Measurements from ENCODE around the gene GRIK3. TPM values are rescaled to one million over a fixed set of nuclear protein-coding genes. Genes with fewer than 3 reads are reported as not detected.
"Not testable (repeated sequence)": the region's sequence is repeated elsewhere in the genome, so short reads cannot be mapped to it uniquely, and the experiment has no call there.

GRIK3 gene
- total and polyA plus RNA-seq, 12 donors = 0.09 to 3.1 (median 0.69) TPM

DNA sequence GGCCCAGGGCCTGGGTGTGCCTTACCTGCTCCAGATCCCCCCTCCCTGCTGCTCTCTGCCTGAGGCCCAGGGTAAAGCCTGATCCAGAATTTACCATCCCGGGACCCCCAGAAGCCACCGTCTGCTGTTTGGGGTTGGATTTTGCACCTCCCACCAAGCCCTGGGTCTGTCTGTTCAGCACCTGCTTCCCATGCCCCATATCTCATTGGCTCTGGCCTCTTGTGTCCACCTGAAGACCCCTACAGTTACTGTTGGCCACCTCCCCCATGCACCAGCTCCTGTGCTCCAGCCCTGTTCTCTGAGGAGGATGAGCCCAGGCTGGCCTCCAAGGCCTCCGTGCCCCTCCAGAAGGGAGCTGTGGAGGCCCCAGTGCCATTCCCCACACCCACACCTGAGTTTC, 113.9 kb downstream of the GRIK3 start:
- H3K4me3 ChIP-seq = no peak overlapping the region
- H3K36me3 ChIP-seq (replicated peaks in 1 of 2) = no peaks in the 10 kb centered on the region
- no peak overlapping the region for H3K27ac ChIP-seq
- WGBS, 4 donors = 67 to 93% (median 72%) methylated on average over 2 to 3 of the region's 3 CpGs
- no peaks in the 10 kb centered on the region for H3K9me3 ChIP-seq (replicated peaks in 1 of 3)
- no peaks in the 10 kb centered on the region for H3K4me1 ChIP-seq (replicated peaks in 1 of 2)
- intact Hi-C loops (cut with DNase I) = no loop called here
- no peak for TF ChIP-seq POLR2A (IDR thresholded peaks at IDR 0.05)
- DNase-seq = peak in 1 of 7 donors; percentile 20
- no peaks in the 10 kb centered on the region for H3K27me3 ChIP-seq

DNA sequence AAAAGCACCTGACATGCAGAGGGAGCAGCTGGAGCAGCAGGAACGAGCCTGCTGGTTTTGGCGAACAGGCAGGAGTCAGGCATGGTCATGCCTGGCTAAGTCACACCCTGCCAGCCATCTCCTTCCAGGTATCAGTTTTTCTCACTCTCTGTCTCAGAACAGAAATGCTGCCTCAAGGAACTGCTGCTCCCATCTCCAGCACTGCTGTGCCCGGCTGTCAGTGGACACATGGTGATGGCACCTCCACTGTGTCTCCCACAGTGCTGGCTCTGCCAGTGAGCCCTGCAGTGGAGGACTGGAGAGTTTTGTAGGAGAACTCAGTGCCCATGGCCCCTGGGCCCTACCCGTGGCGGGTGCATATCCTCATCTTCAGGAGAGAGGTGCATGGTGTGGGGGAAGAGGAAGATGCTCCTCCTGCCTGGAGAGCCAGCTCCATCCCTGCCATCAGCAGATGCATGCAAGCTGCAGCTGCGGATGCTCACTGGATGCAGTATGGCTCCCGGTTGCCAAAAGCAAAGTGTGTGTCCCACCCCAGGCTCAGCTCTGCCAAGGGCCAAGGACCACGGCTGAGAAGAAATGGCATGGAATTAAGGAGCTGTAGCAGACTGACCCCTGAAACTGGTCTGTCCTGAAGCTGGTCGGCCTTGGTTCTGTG, 114.7 kb downstream of the GRIK3 start:
- Histone ChIP-seq H3K4me3 (no peak overlapping the region), H3K4me1 (replicated peaks in 1 of 2) (no peaks in the 10 kb centered on the region), H3K9me3 (replicated peaks in 1 of 3) (no peaks in the 10 kb centered on the region), H3K27me3 (no peaks in the 10 kb centered on the region), H3K27ac (no peak overlapping the region), H3K36me3 (replicated peaks in 1 of 2) (no peaks in the 10 kb centered on the region)
- TF ChIP-seq POLR2A (IDR thresholded peaks at IDR 0.05) = no peak
- TF ChIP-seq, protein P1, sequence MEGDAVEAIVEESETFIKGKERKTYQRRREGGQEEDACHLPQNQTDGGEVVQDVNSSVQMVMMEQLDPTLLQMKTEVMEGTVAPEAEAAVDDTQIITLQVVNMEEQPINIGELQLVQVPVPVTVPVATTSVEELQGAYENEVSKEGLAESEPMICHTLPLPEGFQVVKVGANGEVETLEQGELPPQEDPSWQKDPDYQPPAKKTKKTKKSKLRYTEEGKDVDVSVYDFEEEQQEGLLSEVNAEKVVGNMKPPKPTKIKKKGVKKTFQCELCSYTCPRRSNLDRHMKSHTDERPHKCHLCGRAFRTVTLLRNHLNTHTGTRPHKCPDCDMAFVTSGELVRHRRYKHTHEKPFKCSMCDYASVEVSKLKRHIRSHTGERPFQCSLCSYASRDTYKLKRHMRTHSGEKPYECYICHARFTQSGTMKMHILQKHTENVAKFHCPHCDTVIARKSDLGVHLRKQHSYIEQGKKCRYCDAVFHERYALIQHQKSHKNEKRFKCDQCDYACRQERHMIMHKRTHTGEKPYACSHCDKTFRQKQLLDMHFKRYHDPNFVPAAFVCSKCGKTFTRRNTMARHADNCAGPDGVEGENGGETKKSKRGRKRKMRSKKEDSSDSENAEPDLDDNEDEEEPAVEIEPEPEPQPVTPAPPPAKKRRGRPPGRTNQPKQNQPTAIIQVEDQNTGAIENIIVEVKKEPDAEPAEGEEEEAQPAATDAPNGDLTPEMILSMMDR (IDR thresholded peaks at IDR 0.05) = no peak
- intact Hi-C loops (cut with DNase I) = no loop called here
- WGBS, 4 donors = 61 to 74% (median 66%) methylated on average over 7 to 9 of the region's 9 CpGs
- no peak for DNase-seq

DNA sequence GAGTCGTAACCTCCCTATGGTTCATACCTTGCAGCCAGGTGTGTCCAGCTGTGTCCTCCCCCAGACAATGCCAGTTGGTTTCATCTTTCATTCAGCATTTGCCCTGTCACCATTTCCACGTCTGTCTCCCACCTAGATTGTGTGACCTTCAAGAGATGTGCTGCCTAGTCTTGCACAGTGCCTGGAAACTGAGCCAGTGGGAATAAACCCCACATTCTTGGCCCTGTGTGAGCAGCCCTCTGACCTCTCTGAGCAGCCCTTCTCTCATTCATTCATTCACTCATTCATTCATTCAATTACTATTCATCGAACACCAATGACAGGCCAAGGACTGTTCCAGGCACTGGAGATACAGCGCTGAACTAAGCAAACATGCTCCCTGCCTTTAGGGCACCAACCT, 115.7 kb downstream of the GRIK3 start:
- Histone ChIP-seq H3K9me3 (replicated peaks in 1 of 3) (no peaks in the 10 kb centered on the region), H3K27ac (no peak overlapping the region), H3K4me3 (no peak overlapping the region), H3K4me1 (replicated peaks in 1 of 2) (no peaks in the 10 kb centered on the region), H3K27me3 (no peaks in the 10 kb centered on the region), H3K36me3 (replicated peaks in 1 of 2) (no peaks in the 10 kb centered on the region)
- 69 to 79% (median 72%) methylated on average over 3 to 4 of the region's 4 CpGs for WGBS, 4 donors
- TF ChIP-seq, protein P1 (IDR thresholded peaks at IDR 0.05) = no peak
- no peak for TF ChIP-seq POLR2A (IDR thresholded peaks at IDR 0.05)
- no peak for DNase-seq
- intact Hi-C loops (cut with DNase I) = no loop called here

DNA sequence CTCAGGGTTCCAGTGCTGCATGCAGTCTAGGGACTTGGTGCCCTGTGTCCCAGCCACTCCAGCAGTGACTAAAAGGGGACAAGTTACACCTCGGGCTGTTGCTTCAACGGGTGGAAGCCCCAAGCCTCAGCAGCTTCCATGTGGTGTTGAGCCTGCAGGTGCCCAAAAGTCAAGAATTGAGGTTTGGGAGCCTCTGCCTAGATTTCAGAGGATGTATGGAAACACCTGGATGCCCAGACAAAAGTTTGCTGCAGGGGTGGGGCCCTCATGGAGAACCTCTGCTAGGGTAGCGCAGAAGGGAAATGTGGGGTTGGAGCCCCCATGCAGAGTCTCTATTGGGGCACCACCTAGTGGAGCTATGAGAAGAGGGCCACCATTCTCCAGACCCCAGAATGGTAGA, 117.8 kb downstream of the GRIK3 start:
- not testable (repeated sequence) for DNase-seq, H3K4me3 ChIP-seq
- WGBS, 4 donors = 75 to 87% (median 83%) methylated on average over 1 to 3 of the region's 3 CpGs

DNA sequence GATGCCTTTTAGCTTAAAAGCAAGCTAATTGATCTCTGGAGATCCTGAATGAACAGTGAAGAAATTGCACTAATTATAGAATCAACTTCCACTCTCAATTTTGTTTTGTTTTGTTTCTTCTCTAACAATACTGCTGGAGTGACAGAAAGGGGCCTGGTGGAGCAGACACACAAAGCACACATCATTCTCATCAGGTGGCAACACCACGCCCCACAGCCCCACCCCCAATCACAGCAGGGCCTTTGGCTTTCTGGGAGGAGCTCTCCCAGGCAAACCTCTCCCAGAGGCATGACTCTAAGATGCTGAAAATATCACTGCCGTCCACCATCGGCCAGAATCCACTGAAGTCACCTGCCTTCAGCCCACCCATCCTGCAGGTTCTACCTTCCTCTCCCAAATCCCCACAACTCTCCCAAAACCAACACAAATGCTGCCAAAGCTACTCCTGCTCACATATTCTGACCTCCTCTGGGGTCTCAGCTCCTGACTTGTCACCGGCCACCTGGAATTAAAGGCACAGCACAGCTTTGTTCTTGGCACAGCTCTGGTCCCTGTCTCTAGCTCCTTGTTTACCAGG, 120.7 kb downstream of the GRIK3 start:
- no peaks in the 10 kb centered on the region for H3K27me3 ChIP-seq
- H3K9me3 ChIP-seq (replicated peaks in 1 of 3) = no peaks in the 10 kb centered on the region
- DNase-seq = no peak

More for the DNA sequence above, 117.8 kb downstream of the GRIK3 start:
- intact Hi-C loops (cut with DNase I); H3K9me3 ChIP-seq (replicated peaks in 1 of 3); H3K4me1 ChIP-seq (replicated peaks in 1 of 2); H3K36me3 ChIP-seq (replicated peaks in 1 of 2); H3K27me3 ChIP-seq; H3K27ac ChIP-seq: not testable (repeated sequence)

More for the DNA sequence above, 120.7 kb downstream of the GRIK3 start:
- WGBS, 4 donors = 28 to 48% (median 37%) methylated on average over 4 of the region's 4 CpGs
- no peak overlapping the region for H3K27ac ChIP-seq
- no peaks in the 10 kb centered on the region for H3K4me1 ChIP-seq (replicated peaks in 1 of 2)
- no peaks in the 10 kb centered on the region for H3K36me3 ChIP-seq (replicated peaks in 1 of 2)
- H3K4me3 ChIP-seq = no peak overlapping the region
- TF ChIP-seq, protein P1 (IDR thresholded peaks at IDR 0.05) = no peak
- TF ChIP-seq POLR2A (IDR thresholded peaks at IDR 0.05) = no peak
- intact Hi-C loops (cut with DNase I) = no loop called here
